Measurements from ENCODE around the gene FBXW7.

Gene FBXW7

DNA sequence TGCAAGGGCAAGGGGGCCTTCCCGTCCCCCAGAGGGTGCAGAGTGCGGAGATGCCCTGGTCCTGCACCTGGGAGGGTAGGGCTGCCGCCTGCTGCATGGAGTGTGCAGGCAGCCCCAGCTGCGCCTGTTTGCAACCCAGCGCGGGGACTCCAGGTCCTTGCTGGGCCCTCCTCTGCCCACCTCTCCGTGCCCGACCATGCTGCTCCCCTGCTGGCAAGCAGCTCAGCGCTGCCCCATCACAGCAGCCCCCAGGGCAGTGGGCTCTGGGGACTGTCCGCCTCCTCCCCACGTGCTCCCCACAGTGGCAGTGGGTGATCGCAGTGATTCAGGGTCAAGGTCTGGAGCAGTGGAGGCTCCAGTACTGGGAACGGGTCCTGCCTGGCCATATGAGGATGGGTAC lies 5.0 kb upstream of the FBXW7 start:
- no peak for DNase-seq

GRCh38 chr4:152540293-152540674 lies 4.4 kb upstream of the FBXW7 start:
- no peak for DNase-seq

- no peak for DNase-seq
These were observed 3.8 kb upstream of the FBXW7 start for GRCh38 chr4:152539556-152540292.

DNA sequence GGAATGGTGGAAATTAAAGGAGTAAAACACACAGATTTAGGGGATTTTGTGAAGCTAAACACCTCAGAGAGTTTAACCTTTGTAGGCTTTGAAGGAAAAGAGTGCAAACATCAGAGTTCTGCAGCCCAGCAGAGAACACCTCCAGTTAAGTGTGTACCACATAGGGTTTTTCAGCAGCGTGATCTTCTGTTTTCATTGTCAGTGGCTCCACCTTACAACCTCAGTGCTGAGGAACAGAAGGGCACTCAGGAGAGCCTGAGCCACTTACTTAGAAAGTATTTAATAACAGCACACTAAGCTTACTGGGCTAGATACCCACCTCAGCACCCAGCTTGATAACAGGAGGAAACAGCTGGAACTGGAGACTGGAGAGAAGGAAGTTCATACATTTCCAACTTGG lies 2.0 kb upstream of the FBXW7 start:
- no peak for DNase-seq

- DNase-seq, result peak; percentile 78
These were observed 772 bp upstream of the FBXW7 start for GRCh38 chr4:152536545-152537182.

DNA sequence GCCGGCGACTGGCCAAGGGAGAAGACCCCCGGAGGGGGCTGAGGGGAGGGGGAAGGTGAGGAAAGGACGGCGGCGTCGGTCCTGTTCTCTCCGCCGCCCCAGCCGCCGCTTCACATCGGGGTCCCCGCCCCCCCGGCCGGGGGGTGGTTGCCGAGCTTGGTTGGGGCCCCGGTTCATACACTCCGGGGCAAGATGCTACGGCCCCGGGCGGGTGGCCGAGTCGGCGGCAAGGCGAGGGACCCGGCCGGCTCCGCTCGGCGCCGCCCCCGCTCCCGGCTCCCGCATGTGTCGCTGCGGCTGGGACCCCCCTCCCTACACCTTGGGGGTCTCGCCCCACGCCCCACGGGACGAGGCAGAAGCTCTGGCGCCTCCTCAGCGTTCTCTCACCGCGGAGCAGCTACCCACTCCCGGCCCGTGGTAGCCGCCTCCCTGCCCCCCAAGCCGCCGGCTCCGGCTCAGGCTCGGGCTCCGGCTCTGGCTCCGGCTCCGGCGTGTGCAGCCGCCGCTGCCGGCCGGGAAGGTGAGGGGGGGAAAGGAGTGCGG lies 461 bp downstream of the FBXW7 start:
- peak; percentile 20 for DNase-seq

- DNase-seq, result peak; percentile 60
These were observed 1.1 kb downstream of the FBXW7 start for GRCh38 chr4:152534541-152535359.

DNA sequence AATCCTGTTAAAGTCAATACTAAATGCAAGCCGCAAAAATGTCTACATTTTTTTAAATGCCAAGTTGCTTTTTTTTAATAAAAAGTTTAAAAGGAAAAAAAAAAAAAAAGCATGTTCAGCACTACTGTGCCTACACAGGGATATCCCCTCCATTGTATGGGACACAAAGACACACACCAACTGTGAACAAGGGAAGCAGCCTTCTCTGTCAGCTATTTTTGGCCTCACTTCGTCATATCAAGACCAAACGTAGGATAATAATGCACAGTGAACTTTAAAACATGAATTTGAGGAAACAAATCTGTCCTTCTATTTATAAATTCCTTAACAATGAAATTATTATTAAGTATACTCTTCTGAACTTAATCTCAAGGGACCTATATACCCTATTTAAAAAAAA lies 4.4 kb downstream of the FBXW7 start:
- no peak for DNase-seq

DNA sequence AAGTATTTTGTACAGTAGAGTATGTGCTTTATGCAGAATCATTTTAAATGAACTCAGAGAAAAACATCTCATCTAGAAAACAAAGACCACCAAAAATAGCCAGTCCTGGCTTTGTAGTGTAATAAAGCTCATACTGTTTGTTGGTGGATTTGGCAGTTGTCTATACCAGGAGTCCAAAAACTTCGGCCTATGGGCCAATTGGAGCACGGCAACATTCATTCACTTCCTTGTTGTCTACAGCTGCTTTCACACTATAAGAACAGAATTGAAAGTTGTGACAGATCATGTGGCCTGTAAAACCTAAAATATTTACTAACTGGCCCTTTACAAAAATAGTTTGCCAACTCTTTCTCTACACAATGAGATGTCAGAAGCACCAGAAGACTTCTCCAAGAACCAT lies 5.3 kb downstream of the FBXW7 start:
- DNase-seq, result no peak

GRCh38 chr4:152529880-152530279 lies 6.0 kb downstream of the FBXW7 start:
- no peak for DNase-seq

DNA sequence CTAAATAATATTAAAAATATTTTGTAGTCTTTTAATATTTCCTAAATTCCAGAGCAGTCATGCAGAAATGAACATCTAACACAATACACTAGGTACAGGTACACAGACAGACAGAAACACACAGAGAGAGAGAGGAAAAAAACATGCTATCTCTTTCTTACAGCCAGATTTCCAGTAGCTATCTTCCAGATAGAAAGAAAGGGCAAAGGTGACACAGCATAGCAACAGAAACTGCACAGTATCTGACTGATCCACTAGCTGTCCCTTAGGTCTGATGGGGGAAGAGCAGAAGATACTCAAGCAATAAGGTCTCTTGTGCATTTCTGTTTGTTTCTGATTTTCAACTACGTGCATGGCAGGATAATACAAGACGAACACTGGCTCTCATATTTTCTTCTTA lies 7.8 kb downstream of the FBXW7 start:
- no peak for DNase-seq

DNA sequence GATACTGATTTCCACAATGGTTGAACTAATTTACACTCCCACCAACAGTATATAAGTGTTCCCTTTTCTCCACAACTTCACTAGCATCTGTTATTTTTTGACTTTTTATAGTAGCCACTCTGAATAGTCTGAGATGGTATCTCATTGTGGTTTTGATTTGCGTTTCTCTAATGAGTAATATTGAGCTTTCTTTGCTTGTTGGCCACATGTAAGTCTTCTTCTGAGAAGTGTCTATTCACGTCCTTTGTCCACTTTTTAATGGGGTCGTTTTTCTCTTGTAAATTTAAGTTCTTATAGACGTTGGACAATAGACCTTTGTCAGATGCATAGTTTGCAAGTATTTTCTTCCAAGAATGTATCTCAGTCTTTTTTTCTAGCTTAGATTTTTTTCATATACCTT lies 10.0 kb downstream of the FBXW7 start:
- peak; percentile 28 for DNase-seq

GRCh38 chr4:152524427-152524826 lies 11.5 kb downstream of the FBXW7 start:
- peak; percentile 41 for DNase-seq

GRCh38 chr4:152523731-152524130 lies 12.2 kb downstream of the FBXW7 start:
- no peak for DNase-seq

- DNase-seq, result no peak
These were observed 13.1 kb downstream of the FBXW7 start for GRCh38 chr4:152522754-152523153.

GRCh38 chr4:152522245-152522644 lies 13.6 kb downstream of the FBXW7 start:
- DNase-seq, result no peak

GRCh38 chr4:152516156-152516555 lies 19.7 kb downstream of the FBXW7 start:
- no peak for DNase-seq

DNA sequence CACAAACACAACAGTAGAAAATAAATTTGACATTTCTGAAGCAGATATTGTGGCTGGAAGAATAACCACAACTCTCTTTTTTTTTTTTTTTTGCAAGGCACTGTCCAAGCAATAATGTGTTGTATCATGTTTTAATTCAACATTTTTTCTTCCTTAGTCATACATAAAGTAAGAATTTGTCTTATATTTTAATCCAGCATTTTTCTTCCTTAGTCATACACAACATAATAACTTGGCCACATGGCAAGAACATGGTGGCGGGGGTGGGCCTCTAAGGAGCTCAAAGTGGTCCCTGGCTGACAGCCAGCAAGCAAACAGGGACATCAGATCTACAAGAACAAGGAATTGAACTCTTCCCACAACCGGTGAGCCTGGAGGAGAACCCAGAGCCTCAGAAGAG lies 20.2 kb downstream of the FBXW7 start:
- no peak for DNase-seq

- no peak for DNase-seq
These were observed 21.5 kb downstream of the FBXW7 start for GRCh38 chr4:152514356-152514755.

GRCh38 chr4:152513078-152513477 lies 22.8 kb downstream of the FBXW7 start:
- DNase-seq, result no peak

GRCh38 chr4:152512483-152512882 lies 23.4 kb downstream of the FBXW7 start:
- DNase-seq, result no peak

DNA sequence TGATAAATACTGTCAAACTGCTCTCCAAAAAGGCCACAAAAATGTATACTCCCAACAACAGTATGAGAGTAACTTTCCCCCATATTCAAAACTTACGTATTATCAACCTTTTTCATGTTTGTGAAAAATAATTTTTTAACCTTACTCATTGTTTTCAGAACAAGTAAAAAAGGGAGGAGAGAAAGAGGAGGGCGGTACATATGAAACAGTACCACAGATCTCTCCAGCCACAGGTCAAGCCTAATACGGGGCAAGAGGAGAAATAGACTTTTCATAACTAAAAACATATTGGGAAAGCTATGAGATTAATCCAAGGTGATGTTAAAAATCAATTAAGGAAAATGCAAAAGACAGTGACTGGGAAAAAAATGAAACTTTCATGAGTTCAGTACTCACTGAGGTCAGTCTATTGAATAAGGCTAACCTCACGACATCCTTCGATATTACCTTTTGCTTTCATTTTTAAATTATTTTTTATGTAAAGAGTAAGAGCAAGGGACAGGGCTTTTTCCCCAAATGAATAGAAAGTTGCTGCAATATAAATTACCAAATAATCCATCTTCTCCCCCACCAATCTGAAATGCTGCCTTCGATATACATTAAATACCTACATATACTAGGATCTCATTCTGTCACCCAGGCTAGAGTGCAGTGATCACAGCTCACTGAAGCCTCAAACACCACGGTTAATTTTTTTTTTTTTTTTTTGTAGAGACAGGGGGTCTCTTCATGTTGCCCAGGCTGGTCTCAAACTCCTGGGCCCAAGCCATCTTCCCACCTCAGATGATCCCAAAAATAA lies 25.3 kb downstream of the FBXW7 start:
- DNase-seq, result no peak
